ENCODE results near the gene ABCC8. TPM values are rescaled to one million over a fixed set of nuclear protein-coding genes. Genes with fewer than 3 reads are reported as not detected.

The ABCC8 gene
- under 1 TPM in 1 of 4 donors, not detected in 3; under 0.01 TPM for total RNA-seq

DNA sequence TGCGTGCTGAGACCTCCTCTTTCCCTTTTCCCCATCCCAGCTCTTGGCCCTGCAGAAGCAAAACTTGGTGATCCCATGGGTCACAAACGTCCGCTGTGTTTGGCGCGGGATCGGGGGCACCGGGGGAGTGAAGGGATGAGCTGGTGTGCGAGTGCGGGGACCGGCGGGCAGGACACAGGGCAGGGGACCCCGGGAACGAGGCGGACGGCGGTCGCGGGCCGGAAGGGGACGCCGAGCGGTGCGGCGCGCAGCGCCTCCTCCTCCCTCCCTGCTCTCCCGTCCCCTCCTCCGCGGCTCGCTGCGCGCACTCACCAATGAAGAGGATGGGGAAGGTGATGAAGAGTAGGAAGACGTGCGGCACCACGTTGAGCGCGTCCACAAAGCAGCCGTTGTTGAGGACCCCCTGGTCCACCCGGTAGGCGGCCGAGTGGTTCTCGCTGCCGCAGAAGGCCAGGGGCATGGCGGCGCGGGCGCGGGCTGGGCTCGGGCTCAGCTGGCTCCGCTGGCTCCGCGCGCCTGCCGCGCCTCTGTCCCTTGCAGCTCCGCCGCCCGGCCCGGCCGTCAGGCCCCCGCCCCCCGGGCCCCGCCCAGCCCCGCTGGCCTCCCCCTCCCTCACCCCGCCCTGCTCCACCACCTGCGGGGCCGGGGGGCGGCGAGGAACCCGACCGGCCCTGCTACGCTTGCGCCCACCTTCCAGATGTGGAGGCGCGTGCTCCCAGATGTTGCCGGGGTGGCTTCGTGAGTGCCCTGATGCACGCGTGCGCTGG lies at the start of gene ABCC8:
Gene ABCC8, minus strand, starts transcription at position 529 of the 767 bp plus-strand sequence. Its CDS starts 69 bp downstream, at position 460.
- TF ChIP-seq CTCF (IDR thresholded peaks at IDR 0.05) (no peak), POLR2A (IDR thresholded peaks at IDR 0.05) (no peak)
- peaks cover 0 to 78% (median 9%) of the 10 kb centered on the region in 4 donors for H3K27me3 ChIP-seq
- no peaks in the 10 kb centered on the region for H3K36me3 ChIP-seq
- no peak for DNase-seq
- no peak within 1 kb of the TSS for H3K27ac ChIP-seq
- peak within 1 kb of the TSS in 2 of 4 donors; percentile 32 to 44 for H3K4me3 ChIP-seq
- intact Hi-C loops (cut with DNase I) = no loop called here
- H3K9me3 ChIP-seq = no peaks in the 10 kb centered on the region
- 0% methylated on average over 3 of the region's 80 CpGs; no CpG with 5 or more reads in 1 of the 2 donors for WGBS, 2 donors
- peaks cover 0 to 14% (median 3%) of the 10 kb centered on the region in 3 donors for H3K4me1 ChIP-seq

DNA sequence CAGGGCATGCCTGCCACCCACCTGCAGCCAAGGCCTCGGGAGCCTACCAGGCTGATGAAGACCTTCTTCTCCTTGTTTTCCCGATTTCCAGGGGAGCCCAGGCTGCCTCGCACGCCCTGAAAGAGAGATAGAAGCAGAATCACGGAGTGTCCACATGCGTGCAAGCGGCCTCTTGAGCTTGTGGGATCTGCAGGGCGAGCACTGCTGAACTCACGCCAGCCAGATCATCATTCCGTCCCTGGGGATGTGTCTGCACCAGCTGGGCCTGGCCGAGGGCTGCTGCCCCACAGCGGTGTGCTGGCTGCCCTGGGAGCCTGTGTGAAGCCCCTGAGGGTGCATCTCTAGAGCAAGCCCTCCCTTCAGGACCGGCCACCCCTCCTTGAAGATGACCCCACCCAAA lies 49.7 kb upstream of the ABCC8 start:
- Histone ChIP-seq H3K4me3 (no peak overlapping the region), H3K9me3 (no peaks in the 10 kb centered on the region), H3K4me1 (no peaks in the 10 kb centered on the region), H3K27me3 (peaks cover 0 to 43% (median 0%) of the 10 kb centered on the region in 4 donors), H3K27ac (no peak overlapping the region), H3K36me3 (no peaks in the 10 kb centered on the region)
- intact Hi-C loops (cut with DNase I) = no loop called here
- DNase-seq = no peak
- TF ChIP-seq CTCF (IDR thresholded peaks at IDR 0.05) (no peak), POLR2A (IDR thresholded peaks at IDR 0.05) (no peak)
- WGBS, 2 donors = 80 to 95% methylated on average over 2 to 7 of the region's 13 CpGs

- H3K36me3 ChIP-seq = no peaks in the 10 kb centered on the region
- H3K4me3 ChIP-seq = no peak overlapping the region
- no peaks in the 10 kb centered on the region for H3K4me1 ChIP-seq
- intact Hi-C loops (cut with DNase I) = no loop called here
- H3K9me3 ChIP-seq = no peaks in the 10 kb centered on the region
- TF ChIP-seq CTCF (IDR thresholded peaks at IDR 0.05) (no peak), POLR2A (IDR thresholded peaks at IDR 0.05) (no peak)
- no peak for DNase-seq
- H3K27me3 ChIP-seq = peaks cover 0 to 36% (median 0%) of the 10 kb centered on the region in 4 donors
- 81 to 87% methylated on average over 3 to 4 of the region's 4 CpGs for WGBS, 2 donors
- H3K27ac ChIP-seq = no peak overlapping the region
These were observed 48.9 kb upstream of the ABCC8 start for GRCh38 chr11:17525570-17525969.

DNA sequence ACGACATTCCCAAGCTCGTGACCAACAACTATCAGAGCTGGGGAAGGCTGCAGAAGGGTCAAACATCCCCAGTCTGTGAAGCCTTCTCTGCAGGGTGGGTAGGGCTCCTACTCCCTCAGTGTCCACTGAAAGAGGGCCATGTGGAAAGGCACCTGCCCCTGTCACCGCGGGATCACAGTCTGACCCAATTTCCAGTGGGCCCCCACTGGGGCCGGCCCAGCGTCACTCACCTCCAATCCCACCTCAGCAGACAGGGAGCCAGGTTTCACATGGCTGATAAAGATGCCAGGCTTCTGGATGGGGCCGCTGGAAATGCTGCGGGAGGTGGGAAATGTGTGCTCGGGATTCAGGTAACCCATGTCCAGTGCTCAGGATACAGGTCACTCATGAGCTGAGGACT lies 47.6 kb upstream of the ABCC8 start:
- no peak overlapping the region for H3K27ac ChIP-seq
- no peak overlapping the region for H3K4me3 ChIP-seq
- H3K9me3 ChIP-seq = no peaks in the 10 kb centered on the region
- TF ChIP-seq CTCF (IDR thresholded peaks at IDR 0.05) = no peak
- WGBS, 2 donors = 92 to 94% methylated on average over 2 to 7 of the region's 9 CpGs
- no peaks in the 10 kb centered on the region for H3K36me3 ChIP-seq
- DNase-seq = no peak
- intact Hi-C loops (cut with DNase I) = no loop called here
- no peaks in the 10 kb centered on the region for H3K4me1 ChIP-seq
- peaks cover 0 to 22% (median 0%) of the 10 kb centered on the region in 4 donors for H3K27me3 ChIP-seq

DNA sequence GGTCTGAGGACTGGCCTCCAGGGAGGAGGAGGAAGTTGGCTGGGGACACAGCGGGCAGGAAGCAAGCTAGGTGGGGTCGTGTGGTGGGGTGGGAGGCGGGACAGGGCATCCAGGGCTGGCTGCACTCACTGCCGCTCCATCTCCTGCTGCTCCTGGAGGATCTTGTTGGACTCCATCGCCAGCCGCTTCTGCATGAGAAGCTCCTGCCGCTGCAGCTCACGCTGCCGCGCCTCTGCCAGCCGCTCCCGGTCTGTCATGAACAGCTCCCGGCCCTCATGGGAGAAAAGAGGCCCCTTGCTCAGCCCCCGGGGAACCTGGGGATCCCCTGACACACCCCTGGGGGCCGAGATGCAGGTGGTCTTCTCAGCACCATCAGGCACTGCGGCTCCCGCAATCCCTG lies 46.0 kb upstream of the ABCC8 start:
- Histone ChIP-seq H3K36me3 (no peaks in the 10 kb centered on the region), H3K9me3 (no peaks in the 10 kb centered on the region), H3K27ac (no peak overlapping the region), H3K4me1 (no peaks in the 10 kb centered on the region), H3K27me3 (peaks cover 0 to 13% (median 0%) of the 10 kb centered on the region in 4 donors), H3K4me3 (no peak overlapping the region)
- WGBS, 2 donors = 63 to 74% methylated on average over 2 to 7 of the region's 17 CpGs
- intact Hi-C loops (cut with DNase I) = no loop called here
- TF ChIP-seq POLR2A (IDR thresholded peaks at IDR 0.05) (no peak), CTCF (IDR thresholded peaks at IDR 0.05) (no peak)
- no peak for DNase-seq
